SU-DHL-6 (cell line): Measurements from ENCODE around the gene CNN2.

Experiments
- H2AFZ ChIP-seq: fragments of 200-600 bp; sonication (generic); 2 replicates; pipeline ENCODE4 v1.6.1; 2014; ENCODE audit warnings: low read depth, mild to moderate bottlenecking, moderate library complexity, mixed read lengths, antibody characterized with exemption, low read length; ENCODE audit not compliant: severe bottlenecking
- H3F3A ChIP-seq: fragments of 200-600 bp; shearing (Covaris generic); 2 replicates; pipeline ENCODE4 v1.6.0; 2016; ENCODE audit warnings: antibody characterized with exemption, mild to moderate bottlenecking; ENCODE audit not compliant: insufficient read depth
- H3K27ac ChIP-seq: fragments of 200-600 bp; sonication (generic); 2 replicates; pipeline ENCODE4 v1.5.1; 2016; ENCODE audit warnings: low read depth, mild to moderate bottlenecking, low read length, moderate library complexity, mixed read lengths
- H3K27me3 ChIP-seq: fragments of 200-600 bp; sonication (generic), shearing (Covaris generic); 2 replicates; pipeline ENCODE4 v1.6.0; 2014; ENCODE audit warnings: mild to moderate bottlenecking, low read length
- H3K36me3 ChIP-seq: fragments of 200-600 bp; sonication (generic); 2 replicates; pipeline ENCODE4 v1.6.1; 2014; ENCODE audit warnings: mild to moderate bottlenecking, low read length, mixed read lengths
- H3K4me2 ChIP-seq: fragments of 300-600, 200-600 bp; shearing (Covaris generic), sonication (generic); 2 replicates; pipeline ENCODE4 v1.6.0; 2014; ENCODE audit warnings: low read length, low read depth, mild to moderate bottlenecking; ENCODE audit not compliant: poor library complexity, severe bottlenecking
- H3K4me3 ChIP-seq: fragments of 200-600 bp; sonication (generic); 2 replicates; pipeline ENCODE4 v1.5.1; 2014; ENCODE audit warnings: antibody characterized with exemption, low read length, mild to moderate bottlenecking, mixed read lengths; ENCODE audit not compliant: insufficient read depth, poor library complexity, severe bottlenecking
- H3K79me2 ChIP-seq: fragments of 200-600 bp; sonication (generic); 2 replicates; pipeline ENCODE4 v1.6.1; 2014; ENCODE audit warnings: mild to moderate bottlenecking, low read length, moderate library complexity; ENCODE audit not compliant: insufficient read depth
- H3K9ac ChIP-seq: fragments of 200-600 bp; sonication (generic); 2 replicates; pipeline ENCODE4 v1.7.0; 2014; ENCODE audit warnings: mild to moderate bottlenecking, low read length
- H3K9me2 ChIP-seq: fragments of 200-600 bp; sonication (generic); replicated peaks from 2 replicates; pipeline ENCODE4 v1.6.1; 2014; ENCODE audit warnings: low read length; ENCODE audit not compliant: insufficient read depth
- H3K9me3 ChIP-seq: fragments of 200-600 bp; sonication (generic); 2 replicates; pipeline ENCODE4 v1.6.1; 2014; ENCODE audit warnings: low read length, mixed read lengths; ENCODE audit not compliant: insufficient read depth
- H4K20me1 ChIP-seq: fragments of 200-600 bp; sonication (generic); 2 replicates; pipeline ENCODE4 v1.6.1; 2014; ENCODE audit warnings: low read depth, mild to moderate bottlenecking, antibody characterized with exemption, low read length, moderate library complexity, mixed read lengths
- CTCF ChIP-seq: fragments of 200-600 bp; sonication (generic); IDR thresholded peaks from one replicate; pipeline ENCODE4 v1.5.1; 2017; ENCODE audit warnings: antibody characterized with exemption, mild to moderate bottlenecking, low read length, moderate library complexity; ENCODE audit not compliant: insufficient read depth, poor library complexity, severe bottlenecking
- EZH2phosphoT487 ChIP-seq: fragments of 200-600 bp; sonication (generic), shearing (Covaris generic); conservative IDR thresholded peaks from 2 replicates; pipeline ENCODE4 v1.6.1; 2018; ENCODE audit warnings: mild to moderate bottlenecking, antibody characterized with exemption, low read length, moderate library complexity, mixed read lengths

Gene CNN2

GRCh38 chr19:1076951-1077350, 50.5 kb downstream of the CNN2 start:
- Histone ChIP-seq H3K4me2 (peak overlapping the region; percentile 52), H3K79me2 (no peaks in the 10 kb centered on the region), H3K36me3 (peaks cover 8% of the 10 kb centered on the region), H3K9me3 (no peaks in the 10 kb centered on the region), H3K4me3 (no peak overlapping the region), H3K27me3 (no peaks in the 10 kb centered on the region), H4K20me1 (no peaks in the 10 kb centered on the region), H3F3A (peaks cover 29% of the 10 kb centered on the region), H3K27ac (peak overlapping the region; percentile 91), H3K9me2 (no peaks in the 10 kb centered on the region), H2AFZ (no peak overlapping the region), H3K9ac (peak overlapping the region; percentile 23; the same call in 1 of the 2 replicates)
- no peak for TF ChIP-seq EZH2phosphoT487
- TF ChIP-seq CTCF = no peak

DNA sequence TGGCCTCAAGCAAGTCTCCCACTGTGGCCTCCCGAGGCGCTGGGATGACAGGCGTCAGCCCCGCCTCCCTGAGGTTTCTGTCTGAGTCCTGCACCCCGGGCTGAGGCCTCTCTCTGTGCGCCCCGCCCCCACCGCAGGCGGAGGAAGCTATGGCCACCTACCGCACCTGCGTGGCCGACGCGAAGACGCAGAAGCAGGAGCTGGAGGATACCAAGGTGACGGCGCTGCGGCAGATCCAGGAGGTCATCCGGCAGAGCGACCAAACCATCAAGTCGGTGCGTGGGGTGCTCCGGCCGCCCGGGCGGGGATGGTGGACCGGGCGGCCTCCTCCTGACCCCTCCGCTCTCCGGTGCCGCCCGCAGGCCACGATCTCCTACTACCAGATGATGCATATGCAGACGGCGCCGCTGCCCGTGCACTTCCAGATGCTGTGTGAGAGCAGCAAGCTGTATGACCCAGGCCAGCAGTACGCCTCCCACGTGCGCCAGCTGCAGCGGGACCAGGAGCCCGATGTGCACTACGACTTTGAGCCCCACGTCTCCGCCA, 53.2 kb downstream of the CNN2 start:
- peaks cover 8% of the 10 kb centered on the region for H3K36me3 ChIP-seq
- H3K9me3 ChIP-seq = no peaks in the 10 kb centered on the region
- H2AFZ ChIP-seq = no peak overlapping the region
- no peak overlapping the region for H3K9ac ChIP-seq
- H3F3A ChIP-seq = peaks cover 24% of the 10 kb centered on the region
- no peaks in the 10 kb centered on the region for H3K27me3 ChIP-seq
- no peak overlapping the region for H3K4me2 ChIP-seq
- no peak overlapping the region for H3K4me3 ChIP-seq
- H4K20me1 ChIP-seq = no peaks in the 10 kb centered on the region
- H3K9me2 ChIP-seq = no peaks in the 10 kb centered on the region
- TF ChIP-seq EZH2phosphoT487 (no peak), CTCF (no peak)
- H3K79me2 ChIP-seq = no peaks in the 10 kb centered on the region
- no peak overlapping the region for H3K27ac ChIP-seq

- H3K36me3 ChIP-seq = peaks cover 8% of the 10 kb centered on the region
- TF ChIP-seq EZH2phosphoT487 (no peak), CTCF (no peak)
- no peaks in the 10 kb centered on the region for H4K20me1 ChIP-seq
- H3K4me2 ChIP-seq = no peak overlapping the region
- no peak overlapping the region for H3K27ac ChIP-seq
- no peaks in the 10 kb centered on the region for H3K27me3 ChIP-seq
- no peak overlapping the region for H3K4me3 ChIP-seq
- H3K9me2 ChIP-seq = no peaks in the 10 kb centered on the region
- no peaks in the 10 kb centered on the region for H3K79me2 ChIP-seq
- no peak overlapping the region for H3K9ac ChIP-seq
- H3F3A ChIP-seq = peaks cover 18% of the 10 kb centered on the region
- no peak overlapping the region for H2AFZ ChIP-seq
- no peaks in the 10 kb centered on the region for H3K9me3 ChIP-seq
These were observed 54.2 kb downstream of the CNN2 start for GRCh38 chr19:1080360-1081161.
